DOHH2 (cell line): ENCODE measurements around the gene NNAT.
A peak's percentile ranks its signal among the peaks of the same experiment; 100 is the strongest.

ENCODE experiments used
- H3F3A ChIP-seq: fragments of 200-600 bp; sonication (generic), shearing (Covaris generic); 2 replicates; pipeline ENCODE4 v1.6.0; 2016; ENCODE audit warnings: antibody characterized with exemption, mild to moderate bottlenecking; ENCODE audit not compliant: control insufficient read depth, insufficient read depth
- H3K27ac ChIP-seq: fragments of 200-600 bp; sonication (generic); 2 replicates; pipeline ENCODE4 v1.5.1; 2014; ENCODE audit warnings: low read depth, mild to moderate bottlenecking, low read length, moderate library complexity
- H3K27me3 ChIP-seq: fragments of 200-600 bp; sonication (generic); 2 replicates; pipeline ENCODE4 v1.6.1; 2014; ENCODE audit warnings: mild to moderate bottlenecking, low read length, mixed read lengths; ENCODE audit not compliant: control insufficient read depth
- H3K36me3 ChIP-seq: fragments of 200-600 bp; sonication (generic); 2 replicates; pipeline ENCODE4 v1.6.1; 2014; ENCODE audit warnings: mild to moderate bottlenecking, low read length, moderate library complexity, mixed read lengths; ENCODE audit not compliant: control insufficient read depth
- H3K4me1 ChIP-seq: fragments of 200-600 bp; sonication (generic); 2 replicates; pipeline ENCODE4 v1.6.1; 2014; ENCODE audit warnings: mild to moderate bottlenecking, low read length, mixed read lengths; ENCODE audit not compliant: control insufficient read depth
- H3K4me2 ChIP-seq: fragments of 200-600 bp; sonication (generic); 2 replicates; pipeline ENCODE4 v1.6.0; 2014; ENCODE audit warnings: mild to moderate bottlenecking, low read length, moderate library complexity
- H3K4me3 ChIP-seq: fragments of 200-600 bp; sonication (generic); 2 replicates; pipeline ENCODE4 v1.5.1; 2014; ENCODE audit warnings: mild to moderate bottlenecking, low read length, mixed read lengths
- H3K79me2 ChIP-seq: fragments of 200-600 bp; sonication (generic); 2 replicates; pipeline ENCODE4 v1.6.1; 2014; ENCODE audit warnings: mild to moderate bottlenecking, low read length, mixed read lengths; ENCODE audit not compliant: control insufficient read depth
- H3K9me2 ChIP-seq: fragments of 200-600 bp; sonication (generic); replicated peaks from 2 replicates; pipeline ENCODE4 v1.6.1; 2014; ENCODE audit warnings: mild to moderate bottlenecking, low read length, mixed read lengths; ENCODE audit not compliant: control insufficient read depth
- H3K9me3 ChIP-seq: fragments of 200-600 bp; sonication (generic); 2 replicates; pipeline ENCODE4 v1.6.1; 2014; ENCODE audit warnings: antibody characterized with exemption, low read length, mixed read lengths; ENCODE audit not compliant: control insufficient read depth, insufficient read depth
- H4K20me1 ChIP-seq: fragments of 200-600 bp; sonication (generic); 2 replicates; pipeline ENCODE4 v1.6.0; 2014; ENCODE audit warnings: low read depth, mild to moderate bottlenecking, antibody characterized with exemption, low read length, moderate library complexity; ENCODE audit not compliant: control insufficient read depth, insufficient read depth
- CTCF ChIP-seq: fragments of 200-600 bp; sonication (generic); IDR thresholded peaks from one replicate; pipeline ENCODE4 v1.5.1; 2014; ENCODE audit warnings: antibody characterized with exemption, mild to moderate bottlenecking, low read depth, low read length; ENCODE audit not compliant: poor library complexity, severe bottlenecking
- EZH2phosphoT487 ChIP-seq: fragments of 200-600 bp; sonication (generic); IDR thresholded peaks from 2 replicates; pipeline ENCODE4 v1.6.1; 2017; ENCODE audit warnings: borderline replicate concordance, mild to moderate bottlenecking, antibody characterized with exemption, low read length, moderate library complexity, mixed read lengths

The NNAT gene

GRCh38 chr20:37562695-37563480, 41.8 kb downstream of the NNAT start:
- no peaks in the 10 kb centered on the region for H3K79me2 ChIP-seq
- no peaks in the 10 kb centered on the region for H3F3A ChIP-seq
- H3K9me3 ChIP-seq = no peaks in the 10 kb centered on the region
- H3K9me2 ChIP-seq = no peaks in the 10 kb centered on the region
- H3K4me2 ChIP-seq = no peak overlapping the region
- no peak overlapping the region for H3K27ac ChIP-seq
- H3K4me1 ChIP-seq = no peaks in the 10 kb centered on the region
- peaks cover 24% of the 10 kb centered on the region for H3K27me3 ChIP-seq
- no peaks in the 10 kb centered on the region for H4K20me1 ChIP-seq
- no peaks in the 10 kb centered on the region for H3K36me3 ChIP-seq
- no peak for TF ChIP-seq EZH2phosphoT487
- TF ChIP-seq CTCF = no peak
- no peak overlapping the region for H3K4me3 ChIP-seq

GRCh38 chr20:37564016-37564387, 43.0 kb downstream of the NNAT start:
- no peaks in the 10 kb centered on the region for H3K9me3 ChIP-seq
- H3K9me2 ChIP-seq = no peaks in the 10 kb centered on the region
- no peak overlapping the region for H3K4me3 ChIP-seq
- no peaks in the 10 kb centered on the region for H4K20me1 ChIP-seq
- no peaks in the 10 kb centered on the region for H3K36me3 ChIP-seq
- no peaks in the 10 kb centered on the region for H3K4me1 ChIP-seq
- H3K27ac ChIP-seq = no peak overlapping the region
- H3K27me3 ChIP-seq = peaks cover 30% of the 10 kb centered on the region
- H3F3A ChIP-seq = no peaks in the 10 kb centered on the region
- TF ChIP-seq EZH2phosphoT487 (no peak), CTCF (no peak)
- H3K79me2 ChIP-seq = no peaks in the 10 kb centered on the region
- no peak overlapping the region for H3K4me2 ChIP-seq

- peaks cover 35% of the 10 kb centered on the region for H3K27me3 ChIP-seq
- H3F3A ChIP-seq = no peaks in the 10 kb centered on the region
- no peaks in the 10 kb centered on the region for H4K20me1 ChIP-seq
- no peaks in the 10 kb centered on the region for H3K9me3 ChIP-seq
- H3K4me1 ChIP-seq = no peaks in the 10 kb centered on the region
- no peaks in the 10 kb centered on the region for H3K9me2 ChIP-seq
- H3K36me3 ChIP-seq = no peaks in the 10 kb centered on the region
- H3K79me2 ChIP-seq = no peaks in the 10 kb centered on the region
- no peak overlapping the region for H3K27ac ChIP-seq
- no peak for TF ChIP-seq EZH2phosphoT487
- TF ChIP-seq CTCF = peak; percentile 89
- H3K4me3 ChIP-seq = no peak overlapping the region
- no peak overlapping the region for H3K4me2 ChIP-seq
These were observed 43.5 kb downstream of the NNAT start for GRCh38 chr20:37564388-37565133.
